Keratinocyte (primary cell): ENCODE data around the gene LOXL4.

Experiments used
- EZH2 ChIP-seq: IDR thresholded peaks from one replicate; pipeline ENCODE4 v1.6.1; 2012; ENCODE audit warnings: inconsistent platforms, mild to moderate bottlenecking, low read length, moderate library complexity
- TF ChIP-seq, protein P1 (sequence below), 3 experiments: IDR thresholded peaks in 1 of 3; conservative IDR thresholded peaks in 1 of 3; optimal IDR thresholded peaks in 1 of 3; 2 replicates in 2 of 3; 3 replicates in 1 of 3; pipeline versions ENCODE3 to v1.5.1; 2011; ENCODE audit warnings: low read length in 3 of 3, mild to moderate bottlenecking in 3 of 3, moderate library complexity in 2 of 3, control low read depth in 1 of 3, inconsistent platforms in 1 of 3; ENCODE audit not compliant: insufficient read depth in 2 of 3; ENCODE audit errors: extremely low read depth in 1 of 3

DNA sequence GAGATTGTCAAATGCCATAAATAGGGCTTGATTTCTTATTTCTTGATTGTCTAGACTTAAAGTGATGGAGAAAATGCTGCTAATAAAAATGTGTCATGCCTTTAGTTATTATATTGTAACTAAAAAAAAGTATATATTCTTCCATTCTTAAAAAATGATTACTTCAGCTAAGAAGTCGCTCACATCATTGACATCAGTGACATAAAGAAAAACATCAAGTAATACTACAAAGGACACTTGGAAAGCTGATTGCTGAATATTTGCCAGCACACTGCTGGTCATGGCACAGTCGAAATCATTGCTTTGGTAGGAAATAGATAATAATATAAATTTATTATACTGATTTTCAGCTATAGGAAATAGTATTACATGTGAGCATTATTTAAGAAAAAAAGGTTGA is 62.6 kb downstream of the LOXL4 start:
- TF ChIP-seq, protein P1, sequence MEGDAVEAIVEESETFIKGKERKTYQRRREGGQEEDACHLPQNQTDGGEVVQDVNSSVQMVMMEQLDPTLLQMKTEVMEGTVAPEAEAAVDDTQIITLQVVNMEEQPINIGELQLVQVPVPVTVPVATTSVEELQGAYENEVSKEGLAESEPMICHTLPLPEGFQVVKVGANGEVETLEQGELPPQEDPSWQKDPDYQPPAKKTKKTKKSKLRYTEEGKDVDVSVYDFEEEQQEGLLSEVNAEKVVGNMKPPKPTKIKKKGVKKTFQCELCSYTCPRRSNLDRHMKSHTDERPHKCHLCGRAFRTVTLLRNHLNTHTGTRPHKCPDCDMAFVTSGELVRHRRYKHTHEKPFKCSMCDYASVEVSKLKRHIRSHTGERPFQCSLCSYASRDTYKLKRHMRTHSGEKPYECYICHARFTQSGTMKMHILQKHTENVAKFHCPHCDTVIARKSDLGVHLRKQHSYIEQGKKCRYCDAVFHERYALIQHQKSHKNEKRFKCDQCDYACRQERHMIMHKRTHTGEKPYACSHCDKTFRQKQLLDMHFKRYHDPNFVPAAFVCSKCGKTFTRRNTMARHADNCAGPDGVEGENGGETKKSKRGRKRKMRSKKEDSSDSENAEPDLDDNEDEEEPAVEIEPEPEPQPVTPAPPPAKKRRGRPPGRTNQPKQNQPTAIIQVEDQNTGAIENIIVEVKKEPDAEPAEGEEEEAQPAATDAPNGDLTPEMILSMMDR (optimal IDR thresholded peaks at IDR 0.05 in 1 of 3, IDR thresholded peaks at IDR 0.05 in 1 of 3, conservative IDR thresholded peaks at IDR 0.05 in 1 of 3; ENCODE audit: extremely low read depth in 1 of 3, insufficient read depth in 2 of 3, low read length in 3 of 3), result no peak
- TF ChIP-seq EZH2, result no peak
